ENCODE data around the gene BTF3L4.

GRCh38 chr1:52127181-52128180 is 71.4 kb downstream of the BTF3L4 start:
- no peak for TF ChIP-seq POLR2A (IDR thresholded peaks at IDR 0.05)
- peak; percentile 40 to 76 (median 70) for TF ChIP-seq CTCF (IDR thresholded peaks at IDR 0.05)

Data from adrenal gland (tissue), 5 donors.